ENCODE measurements around the gene C6orf118.

The C6orf118 gene

DNA sequence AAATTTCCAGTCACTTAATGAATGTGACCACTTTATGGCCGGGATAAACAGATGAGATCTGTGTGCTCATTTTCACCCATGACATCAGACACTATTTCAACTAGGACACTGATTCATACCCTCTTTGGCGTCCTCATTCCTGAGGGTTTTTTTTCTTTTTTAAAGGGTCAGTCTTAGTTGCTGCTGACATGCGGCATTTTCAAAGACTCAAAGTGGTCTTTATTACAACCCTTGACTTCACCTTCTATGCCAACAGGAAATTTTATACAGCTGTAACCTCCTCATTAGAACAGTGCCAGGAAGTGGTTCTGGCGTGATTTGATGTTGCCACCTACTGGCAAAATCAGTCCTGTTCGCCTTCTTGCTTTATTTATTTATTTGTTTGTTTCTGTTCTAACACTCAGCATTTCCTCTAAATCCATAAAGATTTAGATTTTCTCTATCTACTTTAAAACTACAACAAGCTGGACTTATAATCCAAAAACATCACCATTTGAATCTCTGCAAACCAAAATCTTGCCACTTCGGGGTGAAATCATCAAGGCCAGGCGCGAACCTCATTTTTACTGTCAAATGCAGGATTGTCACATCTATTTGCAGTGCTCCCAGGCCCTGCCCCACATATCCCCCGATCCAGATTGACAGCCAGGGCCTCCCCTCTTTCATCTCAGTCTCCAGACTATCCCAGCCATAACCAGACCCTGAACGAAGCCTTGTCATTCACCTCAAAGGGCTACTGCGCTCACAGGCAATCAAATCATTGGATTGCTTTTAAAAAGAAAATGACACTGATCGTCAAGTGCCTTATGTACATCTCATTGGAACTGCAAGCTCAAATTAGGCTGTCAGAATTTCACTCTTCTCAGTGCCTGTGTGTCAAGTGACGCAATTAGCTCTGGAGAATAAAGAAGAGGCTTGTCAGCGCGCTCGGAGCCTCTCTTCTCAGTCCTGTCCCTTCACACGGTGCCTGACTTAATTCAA is 77.5 kb downstream of the C6orf118 start:
- no peak for TF ChIP-seq POLR2AphosphoS5 (IDR thresholded peaks at IDR 0.05; ENCODE audit: low read depth, low read length)
- TF ChIP-seq TAF1 (IDR thresholded peaks at IDR 0.05; ENCODE audit: borderline replicate concordance, insufficient read depth, low read length) = no peak
- no peak for TF ChIP-seq SIN3A (IDR thresholded peaks at IDR 0.05; ENCODE audit: borderline replicate concordance, insufficient read depth, low read length)
- TF ChIP-seq, protein P1, sequence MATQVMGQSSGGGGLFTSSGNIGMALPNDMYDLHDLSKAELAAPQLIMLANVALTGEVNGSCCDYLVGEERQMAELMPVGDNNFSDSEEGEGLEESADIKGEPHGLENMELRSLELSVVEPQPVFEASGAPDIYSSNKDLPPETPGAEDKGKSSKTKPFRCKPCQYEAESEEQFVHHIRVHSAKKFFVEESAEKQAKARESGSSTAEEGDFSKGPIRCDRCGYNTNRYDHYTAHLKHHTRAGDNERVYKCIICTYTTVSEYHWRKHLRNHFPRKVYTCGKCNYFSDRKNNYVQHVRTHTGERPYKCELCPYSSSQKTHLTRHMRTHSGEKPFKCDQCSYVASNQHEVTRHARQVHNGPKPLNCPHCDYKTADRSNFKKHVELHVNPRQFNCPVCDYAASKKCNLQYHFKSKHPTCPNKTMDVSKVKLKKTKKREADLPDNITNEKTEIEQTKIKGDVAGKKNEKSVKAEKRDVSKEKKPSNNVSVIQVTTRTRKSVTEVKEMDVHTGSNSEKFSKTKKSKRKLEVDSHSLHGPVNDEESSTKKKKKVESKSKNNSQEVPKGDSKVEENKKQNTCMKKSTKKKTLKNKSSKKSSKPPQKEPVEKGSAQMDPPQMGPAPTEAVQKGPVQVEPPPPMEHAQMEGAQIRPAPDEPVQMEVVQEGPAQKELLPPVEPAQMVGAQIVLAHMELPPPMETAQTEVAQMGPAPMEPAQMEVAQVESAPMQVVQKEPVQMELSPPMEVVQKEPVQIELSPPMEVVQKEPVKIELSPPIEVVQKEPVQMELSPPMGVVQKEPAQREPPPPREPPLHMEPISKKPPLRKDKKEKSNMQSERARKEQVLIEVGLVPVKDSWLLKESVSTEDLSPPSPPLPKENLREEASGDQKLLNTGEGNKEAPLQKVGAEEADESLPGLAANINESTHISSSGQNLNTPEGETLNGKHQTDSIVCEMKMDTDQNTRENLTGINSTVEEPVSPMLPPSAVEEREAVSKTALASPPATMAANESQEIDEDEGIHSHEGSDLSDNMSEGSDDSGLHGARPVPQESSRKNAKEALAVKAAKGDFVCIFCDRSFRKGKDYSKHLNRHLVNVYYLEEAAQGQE (IDR thresholded peaks at IDR 0.05; ENCODE audit: insufficient read depth in 1 of 2, low read depth in 2 of 2, low read length in 2 of 2) = no peak
- TF ChIP-seq FOXP2 (optimal IDR thresholded peaks at IDR 0.05; ENCODE audit: borderline replicate concordance, extremely low read depth, extremely low read length, insufficient read depth) = no peak

DNA sequence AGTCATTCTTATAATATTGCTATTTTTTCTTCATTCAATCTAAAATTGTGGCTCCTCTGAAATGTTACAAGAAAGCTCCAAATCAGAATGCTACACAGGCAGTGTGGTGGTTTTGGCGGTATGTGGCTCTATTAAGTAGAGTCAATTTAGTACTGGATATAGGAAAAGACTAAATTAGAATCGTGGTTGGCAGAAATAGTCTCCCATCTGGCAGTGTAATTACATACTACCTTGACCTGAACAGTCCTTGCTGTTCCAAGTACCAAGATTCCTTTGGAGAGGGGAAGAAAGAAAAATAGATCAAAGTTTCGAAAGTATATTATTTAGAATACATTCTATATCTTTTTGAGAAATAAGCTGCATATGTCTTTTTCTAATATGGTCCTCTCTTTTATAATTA is 78.2 kb downstream of the C6orf118 start:
- TF ChIP-seq POLR2AphosphoS5 (IDR thresholded peaks at IDR 0.05; ENCODE audit: low read depth, low read length) (no peak), FOXP2 (optimal IDR thresholded peaks at IDR 0.05; ENCODE audit: borderline replicate concordance, extremely low read depth, extremely low read length, insufficient read depth) (no peak), TAF1 (IDR thresholded peaks at IDR 0.05; ENCODE audit: borderline replicate concordance, insufficient read depth, low read length) (no peak), SIN3A (IDR thresholded peaks at IDR 0.05; ENCODE audit: borderline replicate concordance, insufficient read depth, low read length) (no peak)
- TF ChIP-seq, protein P1 (IDR thresholded peaks at IDR 0.05; ENCODE audit: insufficient read depth in 1 of 2, low read depth in 2 of 2, low read length in 2 of 2) = no peak

Data from PFSK-1 (cell line).